ENCODE measurements around the gene AUTS2.

- no peak for TF ChIP-seq CTCF (IDR thresholded peaks at IDR 0.05)
- TF ChIP-seq POLR2A (IDR thresholded peaks at IDR 0.05) = no peak
Observed at GRCh38 chr7:70591643-70592042, 993.4 kb downstream of the AUTS2 start.
